Peyer's patch (tissue), 4 donors: ENCODE measurements around the gene G6PC1. TPM values are rescaled to one million over a fixed set of nuclear protein-coding genes. Genes with fewer than 3 reads are reported as not detected.
"Not testable (repeated sequence)": the region's sequence is repeated elsewhere in the genome, so short reads cannot be mapped to it uniquely, and the experiment has no call there.

ENCODE experiments used
- DNase-seq, 3 donors: peaks; one replicate each; pipeline ENCODE4 v3.0.0-alpha.2; 2017 to 2019
- H3K27ac ChIP-seq, 4 donors: fragments of 200-600 bp; sonication (generic); one replicate each; pipeline ENCODE4 v1.5.1; 2016 to 2019
- H3K27me3 ChIP-seq, 2 donors: fragments of 200-600 bp; sonication (generic); one replicate each; pipeline ENCODE4 v1.5.1; 2019
- H3K36me3 ChIP-seq, 3 donors: fragments of 200-600 bp; sonication (generic); one replicate each; pipeline ENCODE4 v1.5.1; 2016 to 2019
- H3K4me1 ChIP-seq, 4 donors: fragments of 200-600 bp; sonication (generic); one replicate each; pipeline ENCODE4 v1.5.1; 2016 to 2019
- H3K4me3 ChIP-seq, 4 donors: fragments of 200-600 bp; sonication (generic); 1 replicate in 3 of 4; 2 replicates in 1 of 4; pipeline ENCODE4 v1.5.1; 2016 to 2019; ENCODE audit warnings: mild to moderate bottlenecking in 1 of 4
- H3K9me3 ChIP-seq, 4 donors: fragments of 200-600 bp; sonication (generic); one replicate each; pipeline ENCODE4 v1.5.1; 2016 to 2019; ENCODE audit warnings: mild to moderate bottlenecking in 1 of 4
- CTCF ChIP-seq, 6 experiments: fragments of 450-650 bp in 4 of 6; fragments of 200-600 bp in 2 of 6; sonication (generic) in 1 of 6; IDR thresholded peaks; one replicate each; pipeline ENCODE4 v1.5.1; 2017 to 2019; ENCODE audit warnings: antibody characterized with exemption in 6 of 6, mild to moderate bottlenecking in 3 of 6, moderate library complexity in 1 of 6
- POLR2A ChIP-seq, 2 donors: fragments of 450-650 bp; IDR thresholded peaks; one replicate each; pipeline ENCODE4 v1.5.1; 2017; ENCODE audit warnings: antibody characterized with exemption in 2 of 2, mild to moderate bottlenecking in 2 of 2, moderate library complexity in 2 of 2
- total RNA-seq, 4 donors: library from RNA; depleted of rRNA; stranded (reverse); fragments of >200 nt; gene quantifications; one replicate each; pipeline ENCODE4 v1.1.0, GENCODE V29; 2016

The G6PC1 gene
- total RNA-seq, 4 donors from 2014 or later: 2.5 to 97.8 (median 66.0) TPM

DNA sequence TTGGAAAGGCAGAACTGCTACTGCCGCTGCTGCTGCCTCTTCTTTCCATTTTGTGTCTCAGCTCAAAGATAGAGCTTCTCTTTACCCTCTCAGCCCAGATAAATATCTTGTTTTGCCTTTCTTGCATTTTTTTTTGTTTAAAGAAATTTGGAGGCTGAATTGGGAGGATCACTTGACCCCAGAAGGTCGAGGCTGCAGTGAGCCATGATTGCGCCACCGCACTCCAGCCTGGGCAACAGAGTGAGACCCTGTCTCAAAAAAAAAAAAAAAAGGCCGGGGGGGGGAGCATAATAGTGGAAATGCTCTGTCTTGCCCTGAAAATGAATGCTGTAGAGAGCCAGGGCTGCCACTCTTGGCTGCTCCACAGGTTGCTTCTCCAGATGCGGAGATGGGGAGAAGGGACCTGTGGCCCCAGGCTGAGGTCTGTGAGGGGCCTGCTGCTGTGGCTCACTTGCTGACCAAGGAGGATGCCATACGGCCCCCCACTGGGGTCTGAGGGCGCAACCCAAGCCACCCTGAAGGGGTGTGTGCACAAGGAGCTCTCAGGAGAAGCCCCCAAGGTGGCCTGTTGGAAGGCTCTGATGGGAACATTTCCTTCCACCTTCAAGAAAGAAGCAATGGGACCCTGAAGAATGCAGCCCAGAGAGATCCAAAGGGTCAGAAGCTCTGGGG lies 21.5 kb upstream of the G6PC1 start:
- DNase-seq: no peak
- TF ChIP-seq POLR2A (IDR thresholded peaks at IDR 0.05): no peak
- no peak for TF ChIP-seq CTCF (IDR thresholded peaks at IDR 0.05)
- H3K27ac ChIP-seq: no peak overlapping the region
- no peaks in the 10 kb centered on the region for H3K4me1 ChIP-seq
- no peaks in the 10 kb centered on the region for H3K36me3 ChIP-seq
- H3K27me3 ChIP-seq: no peaks in the 10 kb centered on the region
- no peak overlapping the region for H3K4me3 ChIP-seq
- H3K9me3 ChIP-seq: no peaks in the 10 kb centered on the region

DNA sequence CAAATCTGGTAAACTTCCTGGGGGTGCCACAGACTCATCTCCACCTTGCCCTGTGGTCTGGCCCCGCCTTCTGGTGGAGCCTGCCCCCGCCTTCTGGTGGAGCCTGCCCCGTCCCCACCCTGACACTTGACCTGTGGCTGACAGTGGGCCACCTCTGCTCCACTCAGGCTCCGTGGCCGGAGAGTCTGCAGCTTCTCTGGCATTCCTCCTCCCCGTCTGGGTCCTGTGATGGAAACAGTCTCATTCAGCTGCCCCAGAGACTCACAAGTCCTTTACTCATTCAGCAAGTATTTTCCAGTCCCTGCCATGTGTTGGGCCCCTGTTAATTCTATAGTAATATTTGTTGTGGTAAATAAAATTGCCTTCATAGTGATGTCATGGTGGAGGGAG lies 21.0 kb upstream of the G6PC1 start:
- no peaks in the 10 kb centered on the region for H3K27me3 ChIP-seq
- no peak for DNase-seq
- H3K9me3 ChIP-seq: no peaks in the 10 kb centered on the region
- H3K36me3 ChIP-seq: no peaks in the 10 kb centered on the region
- H3K27ac ChIP-seq: no peak overlapping the region
- H3K4me3 ChIP-seq: no peak overlapping the region
- no peaks in the 10 kb centered on the region for H3K4me1 ChIP-seq
- TF ChIP-seq POLR2A (IDR thresholded peaks at IDR 0.05) (no peak), CTCF (IDR thresholded peaks at IDR 0.05) (no peak)

GRCh38 chr17:42880776-42881310 lies 19.8 kb upstream of the G6PC1 start:
- Histone ChIP-seq H3K4me3 (no peak overlapping the region), H3K4me1 (peaks cover 0 to under 1% (median 0%) of the 10 kb centered on the region in 4 donors), H3K27me3 (no peaks in the 10 kb centered on the region), H3K36me3 (no peaks in the 10 kb centered on the region), H3K27ac (no peak overlapping the region), H3K9me3 (no peaks in the 10 kb centered on the region)
- DNase-seq: no peak
- TF ChIP-seq CTCF (IDR thresholded peaks at IDR 0.05) (no peak), POLR2A (IDR thresholded peaks at IDR 0.05) (no peak)

GRCh38 chr17:42881706-42882105 lies 18.9 kb upstream of the G6PC1 start:
- not testable (repeated sequence) for H3K36me3 ChIP-seq, H3K9me3 ChIP-seq, H3K4me1 ChIP-seq, DNase-seq, H3K4me3 ChIP-seq, H3K27ac ChIP-seq, H3K27me3 ChIP-seq

DNA sequence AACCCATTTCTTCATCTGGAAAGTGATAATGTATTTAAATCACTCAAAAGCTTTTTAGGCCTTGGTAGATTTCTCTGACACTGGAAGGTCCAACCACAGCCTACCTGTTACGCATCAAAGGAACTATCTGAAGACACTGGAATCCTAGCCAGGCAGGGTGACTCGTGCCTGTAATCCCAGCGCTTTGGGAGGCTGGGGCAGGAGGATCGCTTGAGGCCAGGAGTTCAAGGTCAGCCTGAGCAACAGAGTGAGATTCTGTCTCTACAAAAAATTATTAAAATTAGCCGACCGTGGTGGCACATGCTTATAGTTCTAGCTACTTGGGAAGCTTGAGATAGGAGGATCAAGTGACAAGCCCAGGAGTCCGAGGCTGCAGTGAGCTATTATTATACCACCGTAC lies 18.4 kb upstream of the G6PC1 start:
- TF ChIP-seq CTCF (IDR thresholded peaks at IDR 0.05): no peak
- no peak for TF ChIP-seq POLR2A (IDR thresholded peaks at IDR 0.05)
- Histone ChIP-seq H3K4me3 (no peak overlapping the region), H3K9me3 (no peaks in the 10 kb centered on the region), H3K36me3 (no peaks in the 10 kb centered on the region), H3K27me3 (no peaks in the 10 kb centered on the region), H3K27ac (no peak overlapping the region), H3K4me1 (peaks cover 0 to 13% (median 0%) of the 10 kb centered on the region in 4 donors)
- DNase-seq: no peak

GRCh38 chr17:42883802-42884558 lies 16.6 kb upstream of the G6PC1 start:
- Histone ChIP-seq H3K36me3 (no peaks in the 10 kb centered on the region), H3K27me3 (no peaks in the 10 kb centered on the region), H3K4me3 (no peak overlapping the region), H3K9me3 (no peaks in the 10 kb centered on the region), H3K27ac (no peak overlapping the region), H3K4me1 (peaks cover 0 to 14% (median 0%) of the 10 kb centered on the region in 4 donors)
- DNase-seq: no peak
- TF ChIP-seq CTCF (IDR thresholded peaks at IDR 0.05) (no peak), POLR2A (IDR thresholded peaks at IDR 0.05) (no peak)

- H3K4me1 ChIP-seq: peaks cover 0 to 14% (median 0%) of the 10 kb centered on the region in 4 donors
- not testable (repeated sequence) for H3K36me3 ChIP-seq, H3K9me3 ChIP-seq, DNase-seq, H3K4me3 ChIP-seq, H3K27me3 ChIP-seq, H3K27ac ChIP-seq
These were observed 14.8 kb upstream of the G6PC1 start for GRCh38 chr17:42885806-42886205.
